Cardiac septum (tissue), 1 donor: ENCODE measurements around the gene CAPN15. TPM values are rescaled to one million over a fixed set of nuclear protein-coding genes. Genes with fewer than 3 reads are reported as not detected.

Experiments
- DNase-seq: peaks from one replicate; pipeline ENCODE4 v3.0.0-alpha.2; 2020; ENCODE audit warnings: low spot score
- intact Hi-C: fragments of 100-400 bp; cut with DNase I; formaldehyde crosslinking; loops from one replicate; pipeline ENCODE4 v1.14.0; 2022
- total RNA-seq: library from RNA; stranded (reverse); fragmentation: NEBNext Ultra II Directional; extraction: Animal tissue kit (Norgen Biotek cat#: 25700); gene quantifications from one replicate; pipeline ENCODE4 v1.2.1, GENCODE V29; 2021
- donor health status: DM: no; HTN: no; CAD: no.

CAPN15 gene
- total RNA-seq, 1 donor from 2014 or later, result 18.5 TPM

DNA sequence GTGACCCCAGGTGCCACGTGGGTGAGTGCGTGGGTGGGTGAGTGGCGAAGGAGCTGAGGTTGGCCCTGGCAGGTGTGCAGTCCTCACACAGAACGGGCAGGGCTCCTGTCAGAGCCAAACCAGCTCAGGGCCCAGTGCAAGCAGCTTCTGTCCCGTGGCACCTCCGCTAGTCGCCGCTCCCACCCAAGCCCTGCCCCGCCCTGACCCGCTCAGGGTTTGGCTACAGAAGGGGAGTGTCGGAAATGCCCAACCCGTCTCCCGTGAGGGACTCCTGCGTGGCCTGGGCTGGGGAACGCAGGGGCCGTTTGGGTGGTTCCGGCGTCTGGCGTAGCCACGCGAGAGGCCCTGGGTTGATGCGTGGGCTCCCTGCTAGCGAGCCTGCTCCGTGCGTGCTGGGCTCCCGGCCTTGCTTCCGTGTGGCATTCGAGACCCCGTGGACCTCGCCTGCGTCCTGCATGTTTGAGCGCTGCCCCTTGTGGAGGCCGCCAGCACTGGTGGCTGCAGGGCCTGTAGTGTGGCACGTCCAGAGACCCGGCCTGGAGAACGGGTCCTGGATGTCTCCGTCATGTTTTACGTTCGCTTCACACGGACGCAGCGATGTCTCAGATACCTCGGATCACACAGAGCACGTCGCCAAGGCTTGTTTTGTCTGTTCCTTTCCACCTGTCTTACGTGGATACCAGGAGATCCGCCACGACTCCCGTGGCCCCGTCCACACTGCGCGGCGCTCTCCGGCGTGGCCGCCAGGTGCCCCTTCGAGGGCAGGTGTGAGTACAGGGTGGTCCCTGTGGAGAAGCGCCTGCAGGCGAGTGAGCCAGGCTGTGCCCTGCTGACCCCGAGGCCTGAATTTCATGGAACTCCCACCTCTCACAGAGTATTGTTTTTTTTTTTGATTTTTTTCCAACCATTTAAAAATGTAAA is 10.2 kb downstream of the CAPN15 start:
- DNase-seq, result no peak
- intact Hi-C loops, result no loop called here

DNA sequence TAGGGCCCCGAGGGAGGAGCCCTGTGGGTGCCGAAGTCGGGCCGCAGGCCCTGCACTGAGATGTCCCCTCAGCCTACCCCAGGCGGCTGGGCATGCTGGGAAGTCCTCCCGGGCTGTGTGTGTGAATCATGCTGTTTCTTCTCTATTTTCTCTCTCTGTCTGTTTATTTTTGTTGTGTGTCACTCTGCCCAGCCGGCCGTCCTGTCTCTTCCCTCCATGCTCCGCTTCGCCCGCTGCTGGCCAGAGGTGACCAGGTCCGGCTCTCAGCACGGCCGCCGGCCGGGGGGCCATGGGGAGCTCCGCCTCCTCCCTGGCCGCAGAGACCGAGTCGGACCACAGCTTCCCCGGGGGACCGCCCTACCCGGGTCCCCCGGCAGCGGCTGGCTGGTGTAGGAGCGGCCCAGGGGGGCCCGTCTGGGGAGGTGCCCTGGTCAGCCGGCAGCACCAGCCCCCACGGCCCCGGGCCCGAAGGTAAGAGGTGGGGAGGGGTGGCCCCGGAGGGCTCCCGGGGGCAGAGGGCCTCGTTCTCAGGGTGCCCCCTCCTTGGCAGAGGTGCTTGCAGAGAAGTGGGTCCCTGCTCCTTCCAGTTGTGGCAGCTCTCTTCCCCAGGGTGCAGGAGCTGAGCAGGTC is 12.5 kb downstream of the CAPN15 start:
- no peak for DNase-seq
- intact Hi-C loops, result no loop called here

DNA sequence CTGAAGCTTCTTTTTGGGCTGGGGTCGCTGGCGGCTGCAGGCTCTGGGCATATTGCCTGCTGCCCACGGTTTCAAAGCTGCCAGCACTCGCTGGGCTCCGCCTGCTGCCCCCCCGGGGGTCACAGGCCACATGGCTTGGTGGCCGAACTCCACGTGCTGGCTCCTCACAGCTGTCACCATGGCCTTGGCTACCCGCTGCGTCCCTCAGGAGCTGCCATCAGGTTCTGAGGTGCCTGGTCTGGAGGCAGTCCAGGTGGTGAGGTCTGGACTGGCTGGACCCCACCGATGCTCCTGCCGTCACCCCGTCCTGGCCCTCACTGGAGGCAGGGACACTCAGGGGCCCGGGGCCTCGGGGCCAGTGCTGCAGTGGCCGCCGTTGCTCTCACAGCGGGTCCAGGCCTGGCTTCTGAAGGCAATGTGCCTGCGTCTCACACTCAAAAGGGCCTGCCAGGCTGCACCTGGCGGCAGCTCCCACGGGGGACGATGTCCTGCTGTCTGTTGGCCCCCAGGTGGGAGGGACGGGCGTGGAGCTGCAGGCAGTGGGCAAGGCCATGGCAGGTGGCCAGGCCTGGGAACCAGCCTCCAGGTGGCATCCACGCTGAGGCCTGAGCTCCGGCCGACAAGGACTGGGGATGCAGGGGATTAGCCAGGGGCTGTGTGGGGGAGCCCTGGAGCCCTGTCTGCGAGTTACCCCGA is 13.3 kb downstream of the CAPN15 start:
- intact Hi-C loops, result no loop called here
- DNase-seq, result no peak

DNA sequence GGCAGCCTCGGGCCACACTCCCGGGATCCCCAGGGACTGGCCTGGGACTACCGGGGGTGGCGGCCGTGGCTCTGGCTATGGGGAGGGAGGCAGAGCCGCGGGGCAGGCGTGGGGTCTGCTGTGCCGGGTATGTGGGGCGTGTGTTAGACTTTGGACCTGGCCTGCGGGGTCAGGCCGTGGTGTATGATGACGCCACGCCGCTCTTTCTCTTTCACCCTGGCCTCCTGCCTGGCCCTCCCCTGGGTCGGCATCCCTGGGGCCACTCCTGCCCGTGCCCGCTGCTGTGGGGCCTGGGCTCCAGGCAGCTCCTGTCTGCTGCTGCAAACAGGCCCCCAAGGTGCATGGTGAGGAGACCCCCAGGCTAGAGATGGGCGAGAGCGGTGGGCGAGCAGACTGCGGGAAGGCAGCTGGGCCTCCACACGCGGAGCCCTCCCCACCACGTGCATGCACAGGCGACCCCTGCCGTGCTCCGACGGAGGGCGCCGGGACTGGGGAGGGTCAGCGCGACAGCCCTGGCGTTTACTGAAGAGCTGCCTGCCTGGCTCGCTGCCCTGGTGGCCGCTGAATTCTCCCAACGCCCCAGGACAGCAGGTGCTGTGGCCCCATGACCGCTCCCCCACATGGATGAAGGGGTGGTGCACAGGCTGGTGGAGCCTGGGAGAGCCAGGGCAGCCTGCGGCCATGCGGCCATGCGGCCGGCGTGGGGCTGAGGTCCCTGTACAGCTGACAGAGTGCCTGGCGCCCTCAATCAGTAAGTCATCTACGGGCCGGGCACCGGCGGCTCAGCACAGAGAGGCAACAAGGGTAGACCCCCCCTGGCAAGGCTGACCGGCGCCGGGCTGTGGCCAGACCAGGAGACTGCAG is 16.0 kb downstream of the CAPN15 start:
- DNase-seq, result no peak
- intact Hi-C loops, result no loop called here

DNA sequence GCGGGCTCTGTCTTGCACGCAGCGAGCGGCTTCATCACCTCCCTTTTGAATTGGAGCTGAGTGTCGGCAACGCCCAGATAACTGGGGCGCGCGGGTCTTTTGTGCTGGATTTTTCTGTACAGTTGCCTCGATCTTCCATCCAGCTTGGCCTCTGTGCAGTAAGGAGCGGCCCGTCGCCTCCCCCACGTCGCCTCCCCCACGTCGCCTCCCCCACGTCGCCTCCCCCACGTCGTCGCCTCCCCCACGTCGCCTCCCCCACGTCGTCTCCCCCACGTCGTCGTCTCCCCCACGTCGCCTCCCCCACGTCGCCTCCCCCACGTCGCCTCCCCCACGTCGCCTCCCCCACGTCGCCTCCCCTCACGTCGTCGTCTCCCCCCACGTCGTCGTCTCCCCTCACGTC is 17.0 kb downstream of the CAPN15 start:
- intact Hi-C loops, result no loop called here
- DNase-seq, result no peak

DNA sequence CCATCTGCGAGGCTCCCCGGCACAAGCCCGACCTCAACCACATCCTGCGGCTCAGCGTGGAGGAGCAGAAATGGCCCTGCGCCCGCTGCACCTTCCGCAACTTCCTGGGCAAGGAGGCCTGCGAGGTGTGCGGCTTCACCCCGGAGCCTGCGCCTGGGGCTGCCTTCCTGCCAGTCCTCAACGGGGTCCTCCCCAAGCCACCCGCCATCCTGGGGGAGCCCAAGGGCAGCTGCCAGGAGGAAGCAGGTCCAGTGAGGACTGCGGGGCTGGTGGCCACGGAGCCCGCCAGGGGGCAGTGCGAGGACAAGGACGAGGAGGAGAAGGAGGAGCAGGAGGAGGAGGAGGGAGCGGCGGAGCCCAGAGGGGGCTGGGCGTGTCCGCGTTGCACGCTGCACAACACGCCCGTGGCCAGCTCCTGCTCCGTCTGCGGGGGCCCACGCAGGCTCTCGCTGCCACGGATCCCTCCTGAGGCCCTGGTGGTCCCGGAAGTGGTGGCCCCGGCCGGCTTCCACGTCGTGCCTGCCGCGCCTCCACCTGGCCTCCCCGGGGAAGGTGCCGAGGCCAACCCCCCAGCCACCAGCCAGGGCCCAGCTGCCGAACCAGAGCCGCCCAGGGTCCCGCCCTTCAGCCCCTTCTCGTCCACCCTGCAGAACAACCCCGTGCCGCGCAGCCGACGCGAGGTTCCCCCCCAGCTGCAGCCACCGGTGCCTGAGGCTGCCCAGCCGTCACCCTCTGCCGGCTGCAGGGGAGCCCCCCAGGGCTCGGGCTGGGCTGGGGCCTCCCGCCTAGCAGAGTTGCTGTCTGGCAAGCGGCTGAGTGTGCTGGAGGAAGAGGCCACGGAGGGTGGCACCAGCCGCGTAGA is 19.6 kb downstream of the CAPN15 start:
- intact Hi-C loops, result no loop called here

DNA sequence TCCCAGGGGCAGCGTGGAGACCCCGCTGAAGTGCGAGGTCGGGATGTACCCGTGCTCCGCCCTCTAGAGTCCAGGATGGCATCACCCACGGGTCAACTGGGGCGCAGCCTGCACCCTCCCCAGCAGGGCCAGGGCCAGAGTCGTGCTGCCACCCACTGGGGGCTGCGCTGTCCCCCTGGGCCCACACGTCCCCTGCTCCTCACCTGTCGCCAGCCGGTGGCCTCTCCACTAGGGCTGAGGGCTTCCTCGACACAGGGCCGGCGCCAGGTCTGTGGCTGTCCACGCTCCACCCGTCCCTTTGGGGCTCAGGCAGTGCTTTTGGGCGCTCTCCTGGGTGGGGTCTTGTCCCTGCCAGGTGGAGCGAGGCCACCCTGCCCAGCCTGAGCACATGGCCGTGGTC is 21.1 kb downstream of the CAPN15 start:
- intact Hi-C loops, result no loop called here
- DNase-seq, result no peak

More for the DNA sequence above, 19.6 kb downstream of the CAPN15 start:
- peak; percentile 94 for DNase-seq

DNA sequence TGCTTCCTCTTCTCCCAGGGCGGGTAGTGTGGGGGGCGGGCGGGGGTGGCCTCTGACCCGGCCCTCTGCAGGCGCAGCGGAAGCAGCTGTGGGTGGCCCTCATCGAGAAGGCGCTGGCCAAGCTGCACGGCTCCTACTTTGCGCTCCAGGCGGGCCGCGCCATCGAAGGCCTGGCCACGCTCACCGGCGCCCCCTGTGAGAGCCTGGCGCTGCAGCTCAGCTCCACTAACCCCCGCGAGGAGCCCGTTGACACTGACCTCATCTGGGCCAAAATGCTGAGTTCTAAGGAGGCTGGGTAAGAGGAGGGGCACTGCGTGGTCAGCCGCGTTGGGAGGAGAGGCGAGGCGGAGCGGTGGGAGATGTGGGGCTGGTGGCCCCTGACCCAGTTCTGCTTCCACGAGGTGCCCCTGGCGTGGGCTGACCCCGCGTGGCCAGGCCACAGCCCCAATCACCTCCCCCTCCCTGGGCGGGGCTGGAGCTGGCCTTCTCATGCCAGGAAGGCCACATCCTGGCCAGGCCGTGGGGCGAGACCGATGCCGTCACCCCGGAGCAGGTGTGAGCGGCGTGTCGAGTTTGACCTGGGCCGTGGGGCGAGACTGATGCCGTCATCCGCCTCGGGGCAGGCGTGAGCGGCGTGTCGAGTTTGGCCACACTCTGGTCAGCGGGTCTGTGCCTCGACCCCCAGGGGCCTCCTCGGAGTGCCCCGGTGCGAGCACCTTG is 22.2 kb downstream of the CAPN15 start:
- no peak for DNase-seq
- intact Hi-C loops, result no loop called here

DNA sequence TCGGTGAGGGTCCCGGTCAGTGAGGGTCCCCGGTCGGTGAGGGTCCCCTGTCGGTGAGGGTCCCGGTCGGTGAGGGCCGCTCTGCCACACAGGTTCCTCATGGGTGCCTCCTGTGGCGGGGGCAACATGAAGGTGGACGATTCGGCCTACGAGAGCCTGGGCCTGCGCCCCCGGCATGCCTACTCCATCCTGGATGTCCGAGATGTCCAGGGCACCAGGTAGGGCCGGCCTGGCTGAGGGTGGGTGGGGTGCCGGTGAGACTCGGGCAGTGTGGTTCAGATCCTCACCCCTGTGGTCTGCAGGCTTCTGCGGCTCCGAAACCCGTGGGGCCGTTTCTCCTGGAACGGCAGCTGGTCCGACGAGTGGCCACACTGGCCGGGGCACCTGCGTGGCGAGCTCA is 23.7 kb downstream of the CAPN15 start:
- DNase-seq, result no peak
- intact Hi-C loops, result no loop called here

DNA sequence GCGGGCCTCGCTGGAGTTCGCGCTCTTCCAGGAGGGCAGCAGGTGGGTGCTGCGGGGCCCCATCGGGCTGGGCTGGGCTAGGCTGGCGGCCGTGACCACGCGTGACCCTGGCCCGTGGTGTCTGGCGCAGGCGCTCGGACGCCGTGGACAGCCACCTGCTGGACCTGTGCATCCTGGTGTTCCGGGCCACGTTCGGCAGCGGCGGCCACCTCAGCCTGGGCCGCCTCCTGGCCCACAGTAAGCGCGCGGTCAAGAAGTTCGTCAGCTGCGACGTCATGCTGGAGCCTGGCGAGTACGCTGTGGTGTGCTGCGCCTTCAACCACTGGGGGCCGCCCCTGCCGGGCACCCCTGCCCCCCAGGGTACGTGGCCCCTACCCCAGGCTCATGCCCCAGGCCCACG is 24.7 kb downstream of the CAPN15 start:
- intact Hi-C loops, result no loop called here

DNA sequence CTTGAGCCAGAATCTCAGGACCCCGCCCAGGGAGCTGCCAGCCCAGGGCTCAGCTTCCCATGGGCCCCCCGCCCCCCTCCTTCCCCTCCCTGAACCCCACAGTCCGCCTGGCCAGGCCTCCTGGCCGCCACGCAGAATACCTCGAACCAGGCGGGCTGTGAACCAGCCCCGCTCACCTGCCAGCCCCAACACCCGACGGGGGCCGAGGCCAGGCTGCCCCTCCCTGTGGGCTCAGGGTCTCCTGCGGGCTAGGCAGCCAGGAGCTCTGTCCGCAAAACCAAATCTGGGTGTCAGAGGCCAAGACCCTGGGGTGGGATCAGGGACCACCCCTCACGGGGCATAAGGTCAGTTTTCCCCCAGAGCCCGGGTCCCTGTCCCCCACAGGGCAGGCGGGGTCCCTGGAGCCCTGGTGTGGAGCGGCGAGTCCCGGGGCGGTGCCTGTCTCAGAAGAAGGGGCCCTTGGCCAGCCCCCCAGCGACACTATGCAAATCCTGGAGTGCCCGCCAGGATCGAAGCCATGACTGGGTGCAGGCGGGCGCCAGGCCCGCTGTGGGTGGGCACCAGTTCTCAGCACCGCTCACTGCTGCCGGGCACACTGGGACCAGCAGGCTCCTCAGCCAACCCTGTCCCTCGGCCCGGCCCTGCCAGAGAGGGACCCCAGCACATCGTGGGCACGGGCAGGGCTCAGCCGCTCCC is 26.2 kb downstream of the CAPN15 start:
- DNase-seq, result no peak

More for the DNA sequence above, 24.7 kb downstream of the CAPN15 start:
- no peak for DNase-seq

DNA sequence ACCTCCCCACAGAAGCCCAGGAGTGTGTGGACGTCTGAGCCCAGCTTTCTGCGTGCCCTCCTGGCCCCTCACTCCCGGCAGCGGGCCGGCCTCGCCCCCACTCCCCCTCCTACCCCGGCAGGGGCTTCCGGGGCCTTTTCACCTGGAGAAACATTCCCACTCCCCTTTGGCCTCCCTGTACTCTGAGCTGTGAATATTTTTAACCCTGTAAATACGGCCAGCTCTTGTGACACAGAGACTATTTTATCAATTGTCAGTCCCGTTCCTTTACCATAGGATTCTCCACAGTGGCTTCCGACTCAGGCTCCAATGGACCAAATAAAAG is 26.7 kb downstream of the CAPN15 start:
- intact Hi-C loops, result no loop called here
- no peak for DNase-seq

More for the DNA sequence above, 26.2 kb downstream of the CAPN15 start:
- intact Hi-C loops, result no loop called here

DNA sequence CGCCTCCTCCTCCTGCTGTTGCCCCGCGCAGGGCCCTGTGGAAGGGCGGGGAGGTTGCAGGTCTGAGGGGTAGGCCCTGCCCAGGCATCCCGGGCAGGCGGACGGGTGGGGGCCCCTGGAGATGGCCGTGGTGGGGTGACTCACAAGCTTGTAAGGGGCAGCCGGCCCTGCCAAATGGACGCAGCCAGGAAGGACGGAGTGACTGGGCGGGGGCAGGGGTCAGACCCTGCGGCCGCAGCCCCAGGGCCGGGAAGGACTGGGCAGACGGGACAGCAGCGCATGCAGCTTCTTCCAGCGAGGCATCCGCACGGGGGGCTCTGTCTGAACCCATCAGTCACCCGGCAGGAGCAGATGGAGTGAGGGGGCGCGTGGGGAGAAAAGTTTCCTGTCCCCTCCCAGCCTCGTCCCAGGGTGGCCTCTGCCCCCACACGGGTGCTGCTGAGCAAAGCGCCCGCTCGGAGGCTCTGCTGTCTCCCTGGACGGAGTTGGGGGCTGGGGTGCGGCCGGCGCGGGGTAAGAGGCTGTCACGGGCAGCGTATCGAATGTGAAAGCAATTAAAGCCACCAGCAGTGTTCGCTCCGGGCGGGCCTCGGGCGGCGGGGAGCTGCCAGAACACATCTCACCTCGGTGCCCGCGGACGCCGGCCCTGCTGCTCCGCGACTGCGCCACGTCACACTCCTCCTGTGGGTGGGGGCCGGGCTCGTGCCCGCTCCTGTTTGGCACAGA is 27.3 kb downstream of the CAPN15 start:
- DNase-seq, result no peak
- intact Hi-C loops, result no loop called here

DNA sequence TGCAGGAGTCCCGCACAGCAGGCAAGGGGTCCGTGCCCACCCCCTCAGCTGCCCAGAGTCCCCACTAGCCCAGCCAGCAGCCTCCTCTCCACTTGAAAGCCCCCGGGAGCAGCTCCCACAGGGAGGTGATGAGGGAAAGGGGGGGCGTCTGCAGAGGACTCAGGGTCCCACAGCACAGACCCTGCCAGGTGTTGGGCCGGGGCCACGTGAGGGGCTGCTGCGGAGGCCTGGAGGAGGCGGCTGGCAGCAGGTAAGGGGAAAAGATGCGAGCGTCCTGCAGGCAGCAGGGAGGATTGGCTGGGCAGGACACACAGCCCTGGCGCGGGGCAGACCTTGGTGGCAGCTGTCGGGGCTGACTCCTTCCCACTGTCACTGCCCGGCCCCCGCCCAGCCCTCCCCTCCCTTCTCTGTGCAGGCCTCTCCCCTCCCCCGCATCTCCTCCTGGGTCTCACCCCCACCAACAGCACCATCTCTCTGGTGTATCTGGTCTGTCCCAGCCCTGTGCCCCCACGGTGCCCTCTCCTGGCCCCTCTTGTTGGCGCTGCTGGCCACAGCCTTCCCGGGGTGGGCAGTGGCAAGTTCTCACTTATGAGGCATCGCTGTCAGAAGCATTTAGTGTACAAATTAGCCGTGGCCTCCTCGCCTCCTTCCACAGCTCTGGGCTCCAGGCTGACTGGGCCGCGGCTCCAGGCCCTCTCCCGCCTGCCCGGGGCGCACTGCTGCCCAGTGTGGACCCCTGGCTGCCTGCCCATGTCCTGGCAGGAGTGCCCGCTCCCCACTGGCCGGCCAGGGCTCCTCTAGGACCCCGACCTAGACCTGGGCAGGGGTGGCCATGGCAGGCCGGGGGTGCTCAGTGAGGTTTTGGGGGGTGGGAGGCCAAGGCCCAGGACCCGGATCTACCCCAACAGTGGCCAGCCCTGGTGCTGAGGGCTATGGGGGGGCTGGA is 28.3 kb downstream of the CAPN15 start:
- intact Hi-C loops, result no loop called here
- no peak for DNase-seq

DNA sequence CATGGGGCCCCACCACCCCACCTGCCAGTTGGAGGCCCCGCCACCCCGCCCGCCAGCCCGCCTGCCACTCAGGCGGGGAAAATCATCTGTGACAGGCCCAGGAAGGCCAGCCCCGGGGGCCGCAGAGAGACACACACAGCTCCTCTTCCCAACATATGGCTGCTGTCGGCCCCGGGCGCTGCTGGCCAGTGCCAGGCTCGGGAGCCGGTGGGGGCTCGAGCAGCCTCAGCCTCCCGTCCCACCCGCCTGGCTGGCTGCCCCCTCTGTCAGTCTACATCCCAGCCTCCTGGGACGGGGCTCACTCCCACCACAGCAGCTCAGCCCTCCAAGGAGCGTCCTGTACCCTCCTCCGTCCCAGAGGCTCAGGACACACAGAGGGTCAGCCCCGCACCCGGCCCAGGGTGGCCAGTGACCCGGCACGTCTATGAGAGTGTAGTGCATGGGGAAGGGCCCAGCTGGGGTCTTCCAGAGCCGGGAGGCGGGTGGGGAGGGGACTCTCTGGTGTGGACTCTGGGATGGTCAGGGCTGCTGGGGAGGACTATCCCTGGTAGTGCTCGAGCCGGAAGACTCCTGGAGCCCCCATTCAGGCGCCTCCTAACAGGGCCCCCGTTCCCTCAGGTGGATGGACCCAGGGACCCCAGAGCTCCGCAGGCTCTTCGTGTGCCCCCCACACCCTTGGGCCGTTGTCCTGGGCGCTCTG is 29.1 kb downstream of the CAPN15 start:
- DNase-seq, result no peak
- intact Hi-C loops, result no loop called here
